Right lobe of liver (tissue), 6 donors: ENCODE measurements around the gene DIP2A. TPM values are rescaled to one million over a fixed set of nuclear protein-coding genes. Genes with fewer than 3 reads are reported as not detected.

Experiments
- ATAC-seq, 4 donors: fragments of 200-7000 bp; cut with Tn5 transposase; one replicate each; pipeline ENCODE4 v1.9.1; 2020; ENCODE audit warnings: mild to moderate bottlenecking in 4 of 4, moderate library complexity in 4 of 4
- DNase-seq, 3 donors: peaks; one replicate each; pipeline ENCODE4 v3.0.0-alpha.2; 2020
- H3K27ac ChIP-seq, 3 donors: fragments of 200-600 bp; one replicate each; pipeline ENCODE4 v1.8.0; 2022
- H3K27me3 ChIP-seq, 2 donors: fragments of 200-600 bp; one replicate each; pipeline ENCODE4 v1.8.0; 2022
- H3K36me3 ChIP-seq, 4 donors: fragments of 200-600 bp; sonication (generic) in 1 of 4; one replicate each; pipeline versions ENCODE4 v1.5.1 to v1.8.0; 2017 to 2022; ENCODE audit warnings: control low read depth in 1 of 4
- H3K4me1 ChIP-seq, 4 donors: fragments of 200-600 bp; sonication (generic) in 1 of 4; one replicate each; pipeline versions ENCODE4 v1.5.1 to v1.8.0; 2017 to 2022; ENCODE audit warnings: control low read depth in 1 of 4
- H3K4me3 ChIP-seq, 3 donors: fragments of 200-600 bp; one replicate each; pipeline ENCODE4 v1.8.0; 2022
- H3K9me3 ChIP-seq, 4 donors: fragments of 200-600 bp; sonication (generic) in 1 of 4; one replicate each; pipeline versions ENCODE4 v1.5.1 to v1.8.0; 2017 to 2022; ENCODE audit warnings: control low read depth in 1 of 4
- POLR2A ChIP-seq: fragments of 450-650 bp; IDR thresholded peaks from one replicate; pipeline ENCODE4 v1.6.1; 2017; ENCODE audit warnings: antibody characterized with exemption, mild to moderate bottlenecking
- WGBS: methylation state at CpG from one replicate; pipeline ENCODE4 v1.1.6; 2018; ENCODE audit warnings: low coverage, low lambda C conversion rate; ENCODE audit not compliant: insufficient coverage; ENCODE audit errors: missing lambda C conversion rate; 5-methylcytosine and 5-hydroxymethylcytosine counted together
- intact Hi-C, 2 donors: fragments of 100-400 bp; cut with DNase I; formaldehyde crosslinking; loops; one replicate each; pipeline versions ENCODE4 v1.11.2 to v1.14.1; 2022
- total RNA-seq, 6 experiments: library from RNA; depleted of rRNA in 2 of 6; stranded (reverse); fragments of >200 nt in 2 of 6; fragmentation: NEBNext Ultra II Directional in 3 of 6; extraction: Animal tissue kit (Norgen Biotek cat#: 25700) in 3 of 6; gene quantifications; one replicate each; pipeline versions ENCODE4 v1.1.0 to v1.2.4, GENCODE V29; 2016 to 2023
- TF ChIP-seq, protein P1 (sequence below), 4 donors: fragments of 200-600 bp in 3 of 4; fragments of 450-650 bp in 1 of 4; IDR thresholded peaks; one replicate each; pipeline versions ENCODE4 v1.5.1 to v1.8.0; 2016 to 2022; ENCODE audit warnings: antibody characterized with exemption in 4 of 4, mild to moderate bottlenecking in 2 of 4
- donor health status: DM: no; HTN: yes; CAD: no.
- donor health status: DM: no; HTN: no; CAD: no.
- donor health status: DM: no; HTN: no; CAD: no.
- donor health status: DM: no; HTN: yes; CAD: no.
- donor health status: DM: no; HTN: yes; CAD: no.

Gene DIP2A
- total RNA-seq, 6 experiments from 2014 or later, result 12.3 to 14.4 (median 13.1) TPM

- intact Hi-C loops, result no loop called here
- Histone ChIP-seq H3K36me3 (no peaks in the 10 kb centered on the region), H3K4me3 (no peak overlapping the region), H3K4me1 (no peaks in the 10 kb centered on the region), H3K27me3 (no peaks in the 10 kb centered on the region), H3K27ac (no peak overlapping the region), H3K9me3 (no peaks in the 10 kb centered on the region)
- ATAC-seq (peak in 1 of 4 donors; percentile 17), DNase-seq (no peak)
- WGBS, result 33% methylated on average over 3 of the region's 7 CpGs
- TF ChIP-seq POLR2A, result no peak
- TF ChIP-seq, protein P1, sequence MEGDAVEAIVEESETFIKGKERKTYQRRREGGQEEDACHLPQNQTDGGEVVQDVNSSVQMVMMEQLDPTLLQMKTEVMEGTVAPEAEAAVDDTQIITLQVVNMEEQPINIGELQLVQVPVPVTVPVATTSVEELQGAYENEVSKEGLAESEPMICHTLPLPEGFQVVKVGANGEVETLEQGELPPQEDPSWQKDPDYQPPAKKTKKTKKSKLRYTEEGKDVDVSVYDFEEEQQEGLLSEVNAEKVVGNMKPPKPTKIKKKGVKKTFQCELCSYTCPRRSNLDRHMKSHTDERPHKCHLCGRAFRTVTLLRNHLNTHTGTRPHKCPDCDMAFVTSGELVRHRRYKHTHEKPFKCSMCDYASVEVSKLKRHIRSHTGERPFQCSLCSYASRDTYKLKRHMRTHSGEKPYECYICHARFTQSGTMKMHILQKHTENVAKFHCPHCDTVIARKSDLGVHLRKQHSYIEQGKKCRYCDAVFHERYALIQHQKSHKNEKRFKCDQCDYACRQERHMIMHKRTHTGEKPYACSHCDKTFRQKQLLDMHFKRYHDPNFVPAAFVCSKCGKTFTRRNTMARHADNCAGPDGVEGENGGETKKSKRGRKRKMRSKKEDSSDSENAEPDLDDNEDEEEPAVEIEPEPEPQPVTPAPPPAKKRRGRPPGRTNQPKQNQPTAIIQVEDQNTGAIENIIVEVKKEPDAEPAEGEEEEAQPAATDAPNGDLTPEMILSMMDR (IDR thresholded peaks at IDR 0.05), result no peak
Measured at GRCh38 chr21:46606427-46606813, 147.7 kb downstream of the DIP2A start.

DNA sequence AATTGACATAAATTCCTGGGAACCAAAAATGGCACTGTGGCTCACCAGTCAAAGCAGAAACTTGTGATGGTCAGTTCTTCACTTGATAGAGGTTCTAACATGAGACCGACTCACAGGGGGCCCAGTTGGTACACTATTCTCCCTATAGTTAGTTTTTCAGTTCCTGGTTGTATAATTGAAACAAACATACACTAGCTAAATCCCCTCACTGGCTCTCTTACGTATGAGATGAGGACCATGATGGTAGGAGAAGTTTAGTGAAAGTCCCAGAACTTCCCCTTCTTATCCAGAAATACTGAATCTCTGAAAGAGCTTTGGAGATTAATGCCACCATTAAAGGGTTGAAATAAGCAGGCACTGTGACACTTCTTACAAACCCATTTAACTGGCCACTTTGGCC is 148.9 kb downstream of the DIP2A start:
- intact Hi-C loops, result no loop called here
- TF ChIP-seq, protein P1 (IDR thresholded peaks at IDR 0.05), result no peak
- no peak for TF ChIP-seq POLR2A
- H3K36me3 ChIP-seq, result no peaks in the 10 kb centered on the region
- no peaks in the 10 kb centered on the region for H3K27me3 ChIP-seq
- H3K4me1 ChIP-seq, result no peaks in the 10 kb centered on the region
- ATAC-seq (no peak), DNase-seq (no peak)
- H3K4me3 ChIP-seq, result no peak overlapping the region
- no peak overlapping the region for H3K27ac ChIP-seq
- H3K9me3 ChIP-seq, result no peaks in the 10 kb centered on the region
- WGBS, result 68% methylated on average over 2 of the region's 2 CpGs

- H3K4me1 ChIP-seq, result no peaks in the 10 kb centered on the region
- TF ChIP-seq POLR2A, result no peak
- TF ChIP-seq, protein P1 (IDR thresholded peaks at IDR 0.05), result no peak
- H3K27me3 ChIP-seq, result no peaks in the 10 kb centered on the region
- H3K4me3 ChIP-seq, result no peak overlapping the region
- 72% methylated on average over 3 of the region's 3 CpGs for whole genome bisulfite sequencing
- ATAC-seq, result no peak
- intact Hi-C loops, result no loop called here
- DNase-seq, result no peak
- H3K9me3 ChIP-seq, result no peaks in the 10 kb centered on the region
- no peaks in the 10 kb centered on the region for H3K36me3 ChIP-seq
- H3K27ac ChIP-seq, result no peak overlapping the region
Measured at GRCh38 chr21:46608672-46609111, 150.0 kb downstream of the DIP2A start.

GRCh38 chr21:46610018-46610701 is 151.5 kb downstream of the DIP2A start:
- H3K9me3 ChIP-seq, result no peaks in the 10 kb centered on the region
- H3K27ac ChIP-seq, result no peak overlapping the region
- H3K4me1 ChIP-seq, result no peaks in the 10 kb centered on the region
- H3K27me3 ChIP-seq, result no peaks in the 10 kb centered on the region
- TF ChIP-seq, protein P1 (IDR thresholded peaks at IDR 0.05), result no peak
- no peak for TF ChIP-seq POLR2A
- H3K4me3 ChIP-seq, result no peak overlapping the region
- intact Hi-C loops, result no loop called here
- ATAC-seq, result no peak
- no peaks in the 10 kb centered on the region for H3K36me3 ChIP-seq
- 49% methylated on average over 5 of the region's 6 CpGs for WGBS
- no peak for DNase-seq
